IPS-20b (cell line): ENCODE measurements around the gene CTBP2.

Experiments used
- H3K27ac ChIP-seq: one replicate; pipeline ENCODE4 v1.5.1; 2013; ENCODE audit warnings: low read length
- H3K27me3 ChIP-seq: 2 replicates; pipeline ENCODE4 v1.6.1; 2013; ENCODE audit warnings: mild to moderate bottlenecking, low read length, inconsistent platforms; ENCODE audit not compliant: insufficient read depth
- H3K36me3 ChIP-seq: 2 replicates; pipeline ENCODE4 v1.6.1; 2013; ENCODE audit warnings: low read depth, mild to moderate bottlenecking, inconsistent platforms, low read length, moderate library complexity; ENCODE audit not compliant: insufficient read depth
- H3K4me1 ChIP-seq: 2 replicates; pipeline ENCODE4 v1.6.1; 2013; ENCODE audit warnings: mild to moderate bottlenecking, control low read depth, inconsistent platforms, low read length, moderate library complexity; ENCODE audit not compliant: insufficient read depth
- H3K4me3 ChIP-seq: 2 replicates; pipeline ENCODE4 v1.5.1; 2013; ENCODE audit warnings: mild to moderate bottlenecking, low read length, inconsistent platforms
- H3K9ac ChIP-seq: 2 replicates; pipeline ENCODE4 v1.6.1; 2013; ENCODE audit warnings: low read depth, mild to moderate bottlenecking, inconsistent platforms, low read length, moderate library complexity
- H3K9me3 ChIP-seq: 2 replicates; pipeline ENCODE4 v1.6.1; 2013; ENCODE audit warnings: mild to moderate bottlenecking, low read depth, low read length, inconsistent platforms; ENCODE audit not compliant: insufficient read depth

The CTBP2 gene

GRCh38 chr10:125006921-125007426 lies 153.4 kb downstream of the CTBP2 start:
- Histone ChIP-seq H3K4me3 (no peak overlapping the region), H3K9me3 (no peaks in the 10 kb centered on the region), H3K27me3 (no peaks in the 10 kb centered on the region), H3K27ac (no peak overlapping the region), H3K36me3 (peaks cover 72% of the 10 kb centered on the region), H3K4me1 (peaks cover 4% of the 10 kb centered on the region), H3K9ac (no peak overlapping the region)

DNA sequence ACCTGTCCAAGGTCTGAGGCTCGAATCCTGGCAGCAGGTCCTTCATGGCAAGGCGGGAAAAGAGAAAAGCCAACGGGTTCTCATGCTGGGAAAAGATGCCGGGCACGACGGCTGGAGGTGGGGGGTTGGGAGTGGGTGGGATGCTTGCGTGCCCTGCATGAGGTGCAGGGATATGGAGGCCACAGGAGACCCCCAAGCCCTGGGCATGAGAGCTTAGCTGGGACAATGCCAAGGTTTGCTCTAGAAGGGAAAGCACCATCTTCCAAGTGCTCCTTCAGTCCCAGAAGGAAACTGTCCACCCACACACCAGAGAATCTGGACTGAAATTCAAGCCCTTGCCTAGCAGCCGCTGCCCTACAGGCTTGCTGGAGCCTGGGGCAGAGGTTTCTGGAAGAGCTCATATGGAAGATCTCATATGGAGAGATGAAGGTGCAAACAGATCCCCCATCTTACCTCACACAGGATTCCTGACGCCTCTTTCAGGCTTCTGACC lies 154.1 kb downstream of the CTBP2 start:
- no peaks in the 10 kb centered on the region for H3K9me3 ChIP-seq
- peaks cover 72% of the 10 kb centered on the region for H3K36me3 ChIP-seq
- H3K27me3 ChIP-seq: no peaks in the 10 kb centered on the region
- no peak overlapping the region for H3K27ac ChIP-seq
- peaks cover 4% of the 10 kb centered on the region for H3K4me1 ChIP-seq
- H3K4me3 ChIP-seq: no peak overlapping the region
- H3K9ac ChIP-seq: no peak overlapping the region

DNA sequence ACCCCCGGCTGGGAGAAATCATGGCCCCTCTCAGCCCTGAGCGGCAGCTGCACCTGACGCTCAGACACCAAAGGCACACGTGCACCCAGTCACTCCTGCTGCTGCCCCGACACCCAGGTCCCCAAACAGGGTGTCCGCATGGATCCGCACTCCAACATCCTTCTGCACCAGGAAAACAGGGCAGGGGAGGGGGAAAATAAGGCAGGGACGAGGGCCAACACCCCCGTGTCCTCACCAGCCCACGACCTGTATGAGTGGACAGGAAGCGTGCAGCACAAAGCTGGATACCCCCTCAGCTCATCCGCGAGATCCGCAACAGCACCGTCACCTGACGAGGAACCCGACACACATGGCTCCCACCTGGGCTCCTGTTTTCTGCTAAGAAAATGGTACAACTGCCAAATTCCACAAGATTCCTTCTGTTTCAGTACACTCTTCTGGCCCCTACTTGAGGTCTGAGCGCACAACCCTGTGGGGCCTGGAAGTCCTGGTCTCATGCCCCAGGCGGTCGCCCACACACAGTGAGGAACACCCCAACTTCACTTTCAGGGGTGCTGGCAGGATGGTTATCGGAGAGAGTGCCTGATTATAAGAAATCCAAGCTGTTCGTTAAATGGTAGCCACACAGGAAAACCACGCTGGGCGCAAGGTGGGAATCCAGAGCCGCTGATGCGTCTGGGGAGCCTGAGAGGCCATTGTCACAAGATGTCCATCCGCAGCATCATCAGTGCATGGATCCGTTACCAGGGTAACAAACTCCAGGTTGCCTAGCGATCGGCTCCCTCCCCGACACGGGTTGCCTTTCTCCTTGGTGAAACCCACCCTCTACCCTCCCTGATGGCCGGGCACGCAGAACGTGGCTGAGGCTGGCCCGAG lies 154.8 kb downstream of the CTBP2 start:
- Histone ChIP-seq H3K9me3 (no peaks in the 10 kb centered on the region), H3K4me1 (peaks cover 4% of the 10 kb centered on the region), H3K27ac (no peak overlapping the region), H3K9ac (no peak overlapping the region), H3K4me3 (no peak overlapping the region), H3K36me3 (peaks cover 76% of the 10 kb centered on the region), H3K27me3 (no peaks in the 10 kb centered on the region)

DNA sequence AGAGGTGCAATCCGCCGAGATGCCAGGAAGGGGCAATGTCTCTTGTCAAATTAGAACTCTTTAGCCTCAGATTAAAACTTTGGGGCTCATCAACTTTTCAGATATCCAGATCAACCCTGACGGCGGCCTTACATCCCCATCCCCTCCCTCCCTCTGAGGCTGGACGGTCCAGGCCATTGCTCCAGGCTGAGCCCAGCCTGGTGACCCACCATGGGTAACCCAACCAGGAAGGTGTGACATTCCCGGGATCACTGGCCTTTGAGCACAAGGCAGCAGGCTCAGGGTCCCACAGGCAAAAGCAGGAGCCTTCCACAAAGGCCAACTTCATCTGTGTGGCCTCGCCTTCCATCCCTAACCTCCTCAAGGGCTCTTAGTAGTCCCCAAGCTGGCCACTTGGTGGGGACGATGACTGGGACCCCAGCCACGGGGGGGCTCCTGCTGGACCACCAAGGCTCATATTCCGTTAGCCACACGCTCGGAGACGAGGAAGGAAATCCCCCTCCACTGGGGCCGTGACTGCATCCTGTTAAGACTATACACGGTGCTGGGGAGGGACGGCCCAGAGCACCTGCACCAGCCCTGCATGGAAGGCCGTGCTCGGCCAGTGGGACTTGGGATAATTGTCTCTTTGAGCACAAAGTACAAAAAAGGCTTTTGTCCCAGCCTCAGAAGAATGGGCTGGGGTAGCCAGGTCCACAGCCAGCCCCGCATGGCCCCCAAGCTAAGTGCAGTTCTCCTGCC lies 155.6 kb downstream of the CTBP2 start:
- H3K4me3 ChIP-seq: no peak overlapping the region

DNA sequence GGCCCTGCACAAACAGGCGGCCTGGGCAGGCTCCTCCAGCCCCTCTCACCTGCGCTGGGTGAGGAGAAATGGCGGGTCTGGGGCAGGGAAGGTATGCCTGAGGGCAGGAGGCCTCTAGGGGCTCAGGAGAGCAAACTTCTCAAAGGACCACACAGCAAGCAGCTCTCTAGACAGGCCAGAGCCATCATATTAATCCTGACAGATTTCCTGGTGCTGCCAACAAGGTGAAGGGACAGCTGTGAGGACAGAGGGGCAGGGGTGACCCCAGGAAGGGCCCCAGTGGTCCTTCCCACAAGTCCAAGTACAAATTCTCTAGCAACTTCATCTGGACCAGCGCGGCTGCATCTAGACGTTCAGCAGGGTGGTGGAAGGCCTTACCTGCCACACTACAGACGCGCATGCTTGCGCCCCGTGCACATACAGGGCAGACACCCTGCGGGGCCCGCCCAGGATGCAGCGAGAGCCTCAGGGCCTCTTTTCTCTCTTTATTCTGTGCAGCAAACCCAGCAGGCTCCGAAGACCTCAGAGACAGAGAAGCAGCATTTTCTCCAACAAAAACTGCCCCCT lies 156.4 kb downstream of the CTBP2 start:
- Histone ChIP-seq H3K36me3 (peaks cover 92% of the 10 kb centered on the region), H3K27me3 (no peaks in the 10 kb centered on the region), H3K9me3 (no peaks in the 10 kb centered on the region), H3K4me1 (no peaks in the 10 kb centered on the region), H3K9ac (no peak overlapping the region), H3K27ac (no peak overlapping the region), H3K4me3 (no peak overlapping the region)

More for the DNA sequence above, 155.6 kb downstream of the CTBP2 start:
- Histone ChIP-seq H3K27ac (no peak overlapping the region), H3K27me3 (no peaks in the 10 kb centered on the region), H3K9me3 (no peaks in the 10 kb centered on the region), H3K9ac (no peak overlapping the region), H3K4me1 (no peaks in the 10 kb centered on the region; the same call in 1 of the 2 replicates), H3K36me3 (peaks cover 84% of the 10 kb centered on the region)

- no peaks in the 10 kb centered on the region for H3K4me1 ChIP-seq
- no peaks in the 10 kb centered on the region for H3K27me3 ChIP-seq
- no peak overlapping the region for H3K4me3 ChIP-seq
- H3K9me3 ChIP-seq: no peaks in the 10 kb centered on the region
- no peak overlapping the region for H3K9ac ChIP-seq
- peaks cover 96% of the 10 kb centered on the region for H3K36me3 ChIP-seq
- H3K27ac ChIP-seq: no peak overlapping the region
These were observed 157.0 kb downstream of the CTBP2 start for GRCh38 chr10:125003146-125003900.

- Histone ChIP-seq H3K27me3 (no peaks in the 10 kb centered on the region), H3K9me3 (no peaks in the 10 kb centered on the region), H3K27ac (no peak overlapping the region), H3K9ac (no peak overlapping the region), H3K36me3 (peaks cover 96% of the 10 kb centered on the region), H3K4me1 (no peaks in the 10 kb centered on the region), H3K4me3 (no peak overlapping the region)
These were observed 157.8 kb downstream of the CTBP2 start for GRCh38 chr10:125002423-125003145.

- no peaks in the 10 kb centered on the region for H3K4me1 ChIP-seq
- H3K4me3 ChIP-seq: no peak overlapping the region
- H3K9me3 ChIP-seq: no peaks in the 10 kb centered on the region
- H3K27ac ChIP-seq: no peak overlapping the region
- no peak overlapping the region for H3K9ac ChIP-seq
- peaks cover 96% of the 10 kb centered on the region for H3K36me3 ChIP-seq
- no peaks in the 10 kb centered on the region for H3K27me3 ChIP-seq
These were observed 158.3 kb downstream of the CTBP2 start for GRCh38 chr10:125002047-125002422.

DNA sequence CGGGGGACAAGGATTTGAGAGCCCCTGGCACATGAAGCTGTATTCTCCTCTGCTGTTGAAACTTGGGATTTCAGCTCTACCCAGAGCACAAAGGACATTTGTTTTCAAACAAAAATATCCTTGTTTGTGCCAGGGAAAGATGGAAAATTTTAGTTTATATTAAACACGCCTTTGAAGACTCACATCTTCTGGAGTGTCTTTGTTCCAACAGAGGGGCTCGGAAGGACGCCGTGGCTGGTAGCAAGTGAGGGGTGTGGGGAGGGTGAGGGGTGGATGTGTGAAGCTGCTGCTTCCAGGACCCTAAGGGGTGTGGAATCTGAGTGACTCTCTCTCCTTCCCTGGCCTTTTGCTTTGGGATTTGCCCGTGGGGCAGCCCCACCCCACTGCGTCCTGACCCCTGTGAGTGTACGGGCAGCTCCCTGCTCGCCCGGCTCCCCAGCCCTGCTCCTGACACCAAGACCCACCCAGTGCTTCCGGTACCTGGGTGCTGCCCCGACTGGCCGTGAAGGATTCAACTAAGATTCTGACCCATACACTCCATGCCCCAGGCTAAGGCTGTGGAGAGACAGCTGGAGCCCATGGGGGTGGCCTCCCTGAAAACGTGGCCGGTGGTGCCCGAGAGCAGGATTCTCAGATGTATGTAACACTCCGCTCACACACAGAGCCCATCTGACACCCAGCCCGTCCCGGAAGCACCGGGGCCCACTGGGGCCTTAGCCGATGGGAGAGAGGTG lies 158.9 kb downstream of the CTBP2 start:
- Histone ChIP-seq H3K4me3 (no peak overlapping the region), H3K9ac (no peak overlapping the region), H3K4me1 (no peaks in the 10 kb centered on the region), H3K27ac (no peak overlapping the region), H3K9me3 (no peaks in the 10 kb centered on the region), H3K27me3 (no peaks in the 10 kb centered on the region), H3K36me3 (peaks cover 96% of the 10 kb centered on the region)
